ENCODE data around the gene MMP2. TPM values are rescaled to one million over a fixed set of nuclear protein-coding genes. Genes with fewer than 3 reads are reported as not detected.

Gene MMP2
- total RNA-seq, 4 donors from 2014 or later: 52.2 to 214 (median 123) TPM

DNA sequence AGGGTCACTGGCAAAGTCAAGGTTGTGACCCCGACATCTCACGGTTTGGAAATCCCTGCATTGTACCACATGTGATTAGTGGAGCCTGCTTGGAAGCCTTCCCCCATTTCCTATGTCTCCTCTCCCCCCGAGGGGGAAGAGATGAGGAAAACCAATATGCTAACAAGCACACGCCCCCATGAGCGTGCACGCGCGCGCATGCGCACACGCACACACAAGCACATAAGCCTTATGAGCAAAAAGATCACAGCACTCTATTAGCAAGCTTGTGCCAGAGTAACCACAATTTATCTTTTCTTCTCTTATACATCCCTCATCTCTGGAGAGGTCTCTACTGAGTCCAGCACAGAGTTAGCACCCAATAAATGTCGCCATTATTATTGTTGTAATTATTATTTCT, 31.8 kb upstream of the MMP2 start:
- TF ChIP-seq POLR2A (IDR thresholded peaks at IDR 0.05): no peak
- TF ChIP-seq, protein P1, sequence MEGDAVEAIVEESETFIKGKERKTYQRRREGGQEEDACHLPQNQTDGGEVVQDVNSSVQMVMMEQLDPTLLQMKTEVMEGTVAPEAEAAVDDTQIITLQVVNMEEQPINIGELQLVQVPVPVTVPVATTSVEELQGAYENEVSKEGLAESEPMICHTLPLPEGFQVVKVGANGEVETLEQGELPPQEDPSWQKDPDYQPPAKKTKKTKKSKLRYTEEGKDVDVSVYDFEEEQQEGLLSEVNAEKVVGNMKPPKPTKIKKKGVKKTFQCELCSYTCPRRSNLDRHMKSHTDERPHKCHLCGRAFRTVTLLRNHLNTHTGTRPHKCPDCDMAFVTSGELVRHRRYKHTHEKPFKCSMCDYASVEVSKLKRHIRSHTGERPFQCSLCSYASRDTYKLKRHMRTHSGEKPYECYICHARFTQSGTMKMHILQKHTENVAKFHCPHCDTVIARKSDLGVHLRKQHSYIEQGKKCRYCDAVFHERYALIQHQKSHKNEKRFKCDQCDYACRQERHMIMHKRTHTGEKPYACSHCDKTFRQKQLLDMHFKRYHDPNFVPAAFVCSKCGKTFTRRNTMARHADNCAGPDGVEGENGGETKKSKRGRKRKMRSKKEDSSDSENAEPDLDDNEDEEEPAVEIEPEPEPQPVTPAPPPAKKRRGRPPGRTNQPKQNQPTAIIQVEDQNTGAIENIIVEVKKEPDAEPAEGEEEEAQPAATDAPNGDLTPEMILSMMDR (IDR thresholded peaks at IDR 0.05): no peak

DNA sequence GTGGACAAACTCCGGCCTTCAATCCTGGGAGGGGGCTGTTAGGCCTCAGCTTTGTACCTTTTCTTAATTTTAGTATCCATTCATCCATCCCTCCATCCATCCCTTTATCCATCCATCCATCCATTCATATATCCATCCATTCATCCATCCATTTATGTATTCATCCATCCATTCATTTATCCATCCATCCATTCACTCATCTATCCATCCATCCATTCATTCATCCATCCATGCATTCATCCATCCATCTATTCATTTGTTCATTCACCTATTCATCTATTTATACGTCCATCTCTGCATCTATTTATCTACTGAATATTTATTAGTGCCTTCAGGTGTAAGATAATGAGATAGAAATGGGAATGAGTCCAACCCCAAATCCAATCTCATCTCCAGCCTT, 26.0 kb upstream of the MMP2 start:
- no peak overlapping the region for H3K4me3 ChIP-seq
- no peaks in the 10 kb centered on the region for H3K9me3 ChIP-seq
- TF ChIP-seq POLR2A (IDR thresholded peaks at IDR 0.05): no peak
- DNase-seq: no peak
- no peaks in the 10 kb centered on the region for H3K27me3 ChIP-seq
- H3K36me3 ChIP-seq: no peaks in the 10 kb centered on the region
- no peaks in the 10 kb centered on the region for H3K4me1 ChIP-seq
- no peak overlapping the region for H3K27ac ChIP-seq

More for the DNA sequence above, 31.8 kb upstream of the MMP2 start:
- Histone ChIP-seq H3K4me3 (no peak overlapping the region), H3K27ac (no peak overlapping the region), H3K36me3 (no peaks in the 10 kb centered on the region), H3K27me3 (no peaks in the 10 kb centered on the region), H3K9me3 (no peaks in the 10 kb centered on the region), H3K4me1 (no peaks in the 10 kb centered on the region)
- DNase-seq: no peak

DNA sequence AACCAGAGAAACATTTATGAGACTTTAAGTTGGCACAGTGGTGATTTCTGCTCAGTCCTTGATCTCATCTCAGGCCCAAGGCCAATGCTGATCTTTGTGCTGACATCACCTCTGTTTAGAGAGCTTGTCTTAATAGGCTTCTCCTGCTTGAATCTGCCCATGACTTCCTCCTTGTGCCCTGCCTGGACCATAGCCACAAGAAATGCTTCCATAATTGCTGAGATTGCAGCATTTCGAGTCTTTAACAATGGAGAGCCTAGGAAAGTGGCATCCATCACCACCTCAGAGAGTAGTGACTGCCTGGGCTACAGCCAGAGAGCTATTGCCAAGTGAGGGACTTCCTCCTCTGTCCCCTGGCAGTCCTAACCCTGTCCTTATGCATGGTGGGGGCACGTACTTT, 25.1 kb upstream of the MMP2 start:
- Histone ChIP-seq H3K9me3 (no peaks in the 10 kb centered on the region), H3K4me1 (no peaks in the 10 kb centered on the region)
- TF ChIP-seq, protein P1 (IDR thresholded peaks at IDR 0.05): no peak
- no peak for TF ChIP-seq POLR2A (IDR thresholded peaks at IDR 0.05)

DNA sequence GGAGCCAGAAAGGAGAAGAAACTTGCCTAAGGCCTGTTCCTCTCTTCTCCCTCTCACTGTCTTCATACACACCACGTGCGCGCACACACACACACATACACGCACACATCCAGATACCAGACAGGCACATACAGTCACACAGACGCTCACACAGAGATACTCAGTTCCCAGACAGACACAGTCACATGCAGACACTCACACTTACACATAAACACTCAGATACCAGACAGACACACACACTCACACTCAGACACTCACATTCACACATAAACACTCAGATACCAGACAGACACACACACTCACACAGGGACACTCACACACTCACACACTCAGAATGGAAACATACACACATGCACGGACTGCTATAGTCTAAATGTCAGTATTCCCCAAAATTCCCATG, 24.1 kb upstream of the MMP2 start:
- Histone ChIP-seq H3K4me3 (no peak overlapping the region), H3K27me3 (no peaks in the 10 kb centered on the region), H3K4me1 (no peaks in the 10 kb centered on the region)

More for the DNA sequence above, 25.1 kb upstream of the MMP2 start:
- Histone ChIP-seq H3K36me3 (no peaks in the 10 kb centered on the region), H3K27ac (no peak overlapping the region), H3K27me3 (no peaks in the 10 kb centered on the region), H3K4me3 (no peak overlapping the region)
- DNase-seq: no peak

DNA sequence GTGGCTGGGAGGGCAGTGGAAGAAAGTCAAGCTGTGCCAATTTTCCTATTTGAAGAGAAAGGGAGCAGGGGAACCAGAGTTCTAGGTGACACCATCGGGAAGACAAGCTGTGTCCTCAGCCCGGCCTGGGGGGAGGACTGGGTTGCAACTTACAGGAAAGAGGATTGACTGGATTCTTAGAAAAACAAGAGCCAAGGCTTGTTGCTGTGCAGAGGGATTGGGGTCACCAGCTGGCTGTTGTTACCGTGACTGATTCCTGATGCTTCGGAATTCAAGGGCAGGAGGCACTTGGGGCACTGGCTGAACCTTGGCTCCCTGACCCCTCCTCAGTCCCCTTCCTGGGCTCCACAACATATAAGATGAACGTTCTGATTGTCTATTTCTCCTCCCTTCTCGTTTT, 16.8 kb upstream of the MMP2 start:
- Histone ChIP-seq H3K27me3 (no peaks in the 10 kb centered on the region), H3K9me3 (no peaks in the 10 kb centered on the region), H3K36me3 (no peaks in the 10 kb centered on the region), H3K27ac (no peak overlapping the region), H3K4me3 (no peak overlapping the region), H3K4me1 (no peaks in the 10 kb centered on the region)
- DNase-seq: no peak
- TF ChIP-seq POLR2A (IDR thresholded peaks at IDR 0.05): no peak
- TF ChIP-seq, protein P1 (IDR thresholded peaks at IDR 0.05): no peak

More for the DNA sequence above, 24.1 kb upstream of the MMP2 start:
- no peak for DNase-seq
- no peak for TF ChIP-seq POLR2A (IDR thresholded peaks at IDR 0.05)
- TF ChIP-seq, protein P1 (IDR thresholded peaks at IDR 0.05): no peak
- no peak overlapping the region for H3K27ac ChIP-seq
- H3K36me3 ChIP-seq: no peaks in the 10 kb centered on the region
- H3K9me3 ChIP-seq: no peaks in the 10 kb centered on the region

DNA sequence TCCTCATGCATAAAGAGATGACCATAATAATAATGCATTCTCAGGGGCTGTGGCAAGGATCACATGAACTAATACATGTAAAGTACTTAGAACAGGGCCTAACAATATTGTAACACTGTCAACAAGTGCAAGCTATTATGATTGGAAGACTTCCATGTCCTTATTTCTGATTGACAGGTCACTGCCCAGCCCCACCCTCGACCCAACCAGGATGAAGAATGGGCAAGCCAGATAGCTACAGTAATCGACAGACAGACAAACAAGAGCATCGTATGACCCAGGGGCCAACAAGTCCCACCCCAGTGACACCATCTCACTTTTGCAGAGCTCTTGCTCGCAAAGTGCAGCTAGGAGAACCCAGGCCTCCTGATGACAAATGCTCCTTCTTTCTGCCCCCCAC, 14.6 kb upstream of the MMP2 start:
- no peaks in the 10 kb centered on the region for H3K9me3 ChIP-seq
- no peak overlapping the region for H3K4me3 ChIP-seq
- no peak overlapping the region for H3K27ac ChIP-seq
- no peaks in the 10 kb centered on the region for H3K36me3 ChIP-seq
- no peaks in the 10 kb centered on the region for H3K4me1 ChIP-seq
- TF ChIP-seq POLR2A (IDR thresholded peaks at IDR 0.05): no peak
- TF ChIP-seq, protein P1 (IDR thresholded peaks at IDR 0.05): no peak
- DNase-seq: no peak
- H3K27me3 ChIP-seq: no peaks in the 10 kb centered on the region

Data from Peyer's patch (tissue), 4 donors.